GM18907 (cell line): ENCODE results near the gene HPSE2.
"Not testable (repeated sequence)": the region's sequence is repeated elsewhere in the genome, so short reads cannot be mapped to it uniquely, and the experiment has no call there.

Experiments
- ATAC-seq: cut with Tn5 transposase; IDR thresholded peaks from one replicate; pipeline ENCODE4 v1.9.1; 2021; ENCODE audit warnings: mild to moderate bottlenecking, moderate library complexity; ENCODE audit not compliant: unreplicated experiment

Gene HPSE2

DNA sequence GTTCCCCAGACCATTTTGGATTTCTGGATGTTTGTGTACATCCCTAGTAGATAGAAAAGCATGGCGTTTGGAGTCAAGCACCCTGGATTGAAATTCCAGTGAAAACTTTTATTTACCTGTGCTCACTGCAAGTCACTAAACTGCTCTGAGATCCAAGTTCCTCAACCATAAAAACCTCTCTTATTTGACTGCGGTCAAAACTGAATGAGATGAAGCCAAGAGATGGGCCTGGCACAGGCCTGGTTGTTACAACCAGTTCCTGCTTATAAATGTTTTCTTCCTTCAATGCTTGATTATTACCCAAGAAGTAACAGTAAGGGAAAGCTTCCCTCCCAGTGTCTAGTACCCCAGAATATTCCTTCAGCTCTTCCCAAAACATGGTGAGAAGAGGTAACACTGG, 718.0 kb downstream of the HPSE2 start:
- no peak for ATAC-seq

DNA sequence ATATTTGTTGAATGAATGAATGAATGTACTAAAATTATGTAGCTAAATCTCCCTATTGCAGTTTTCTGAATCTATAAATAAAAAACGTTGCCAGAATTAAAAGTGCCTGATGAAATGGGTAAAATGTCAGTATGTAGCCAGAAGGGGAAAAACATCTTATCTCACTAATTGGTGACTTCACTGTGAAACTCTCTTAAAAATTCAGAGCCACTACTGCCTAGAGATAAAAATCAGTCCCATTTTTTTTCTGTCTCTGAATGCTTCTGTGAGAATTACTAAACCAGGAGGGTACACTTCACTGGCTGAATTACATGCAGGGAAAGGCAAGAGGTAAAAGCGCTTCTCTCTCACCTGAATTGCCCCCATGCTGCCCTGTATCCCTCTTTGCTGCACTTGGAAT, 719.3 kb downstream of the HPSE2 start:
- ATAC-seq, result no peak

DNA sequence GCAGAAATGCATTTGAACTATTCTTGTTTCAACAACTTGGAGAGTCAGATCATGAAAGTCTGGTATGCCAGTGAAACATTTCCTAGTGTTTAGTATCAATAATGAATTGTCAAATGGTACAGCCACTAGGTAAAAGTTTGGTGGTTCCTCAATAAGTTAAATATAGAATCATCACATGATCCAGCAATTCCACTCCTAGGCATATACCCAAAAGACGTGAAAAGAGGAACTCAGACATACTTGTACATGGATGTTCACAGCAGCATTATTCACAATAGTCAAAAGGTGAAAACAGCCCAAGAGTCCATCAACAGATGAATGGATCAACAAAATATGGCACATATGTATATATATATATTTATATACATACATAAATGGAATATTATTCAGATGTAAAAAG, 721.9 kb downstream of the HPSE2 start:
- no peak for ATAC-seq

DNA sequence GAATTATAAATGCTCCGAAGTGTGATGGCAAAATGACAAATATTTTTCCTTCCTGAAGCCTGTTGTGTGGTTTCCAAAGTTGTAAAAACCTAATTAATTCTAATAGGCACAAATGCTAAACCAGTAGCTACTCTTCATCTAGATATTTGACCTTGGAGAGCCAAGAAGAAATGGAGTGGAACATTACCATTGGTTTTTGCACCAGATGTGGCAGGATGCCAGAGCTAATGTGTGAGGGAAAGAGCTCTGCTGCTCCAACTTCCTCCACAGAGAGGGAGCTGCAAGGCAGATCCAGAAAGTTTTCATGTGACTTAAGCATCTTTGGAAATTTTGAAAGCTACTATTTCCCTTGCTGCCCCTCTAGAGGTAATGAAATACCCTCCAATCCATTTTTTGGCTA, 723.8 kb downstream of the HPSE2 start:
- no peak for ATAC-seq

DNA sequence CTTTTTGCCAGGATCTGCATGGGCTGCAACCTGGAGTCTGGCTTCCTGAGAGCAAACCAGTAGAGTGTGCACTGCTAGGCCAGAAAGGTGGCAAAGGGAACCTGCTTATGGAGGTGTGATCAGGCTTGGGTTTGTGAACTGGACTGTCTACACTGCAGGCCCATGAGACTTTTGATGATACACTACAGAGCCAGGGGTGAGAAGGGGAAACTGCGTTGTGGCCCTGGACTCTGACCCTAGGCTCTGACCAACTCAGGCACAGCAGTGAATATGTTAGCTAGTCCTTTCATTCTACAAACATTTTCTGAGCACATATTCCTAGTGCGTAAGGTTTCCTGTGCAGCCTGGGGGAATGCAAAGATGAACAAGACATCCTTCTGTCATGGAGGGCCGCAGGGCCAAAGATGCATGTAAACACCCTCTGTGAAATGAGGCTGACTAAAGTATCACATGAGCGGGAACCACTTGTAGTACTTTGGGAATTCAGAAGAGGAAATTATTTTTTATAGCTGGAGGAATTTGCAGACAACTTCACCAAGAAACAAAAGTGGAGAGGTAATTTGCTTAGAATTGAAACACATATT, 725.1 kb downstream of the HPSE2 start:
- no peak for ATAC-seq

DNA sequence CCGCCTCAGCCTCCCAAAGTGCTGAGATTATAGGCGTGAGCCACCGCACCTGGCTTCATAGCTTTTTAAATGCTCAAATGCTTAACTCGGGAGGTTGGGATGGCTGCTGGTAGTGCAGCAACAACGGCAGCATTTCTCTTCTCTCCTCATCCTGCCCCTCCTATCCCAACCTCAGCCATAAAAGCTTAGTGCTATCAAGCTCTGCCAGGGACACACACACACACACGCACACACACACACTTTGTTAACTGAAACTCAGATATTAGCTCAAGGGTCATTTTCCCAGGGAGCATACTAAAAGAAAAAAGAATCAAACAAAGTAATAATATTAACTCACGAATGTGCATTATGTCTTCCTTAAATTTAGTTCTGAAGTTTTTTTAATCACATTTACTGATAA, 725.9 kb downstream of the HPSE2 start:
- no peak for ATAC-seq

DNA sequence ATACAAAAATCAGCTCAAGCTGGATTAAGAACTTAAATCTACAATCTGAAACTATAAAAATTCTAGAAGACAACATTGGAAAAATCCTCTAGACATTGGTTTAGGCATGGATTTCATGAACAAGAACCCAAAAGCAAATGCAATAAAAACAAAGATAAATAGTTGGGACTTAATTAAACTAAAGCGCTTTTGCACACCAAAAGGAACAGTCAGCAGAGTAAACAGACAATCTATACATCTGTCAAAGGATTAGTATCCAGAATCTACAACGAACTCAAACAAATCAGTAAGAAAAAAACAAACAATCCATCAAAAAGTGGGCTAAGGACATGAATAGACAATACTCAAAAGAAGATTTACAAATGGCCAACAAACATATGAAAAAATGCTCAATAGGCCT, 733.1 kb downstream of the HPSE2 start:
- ATAC-seq, result not testable (repeated sequence)

DNA sequence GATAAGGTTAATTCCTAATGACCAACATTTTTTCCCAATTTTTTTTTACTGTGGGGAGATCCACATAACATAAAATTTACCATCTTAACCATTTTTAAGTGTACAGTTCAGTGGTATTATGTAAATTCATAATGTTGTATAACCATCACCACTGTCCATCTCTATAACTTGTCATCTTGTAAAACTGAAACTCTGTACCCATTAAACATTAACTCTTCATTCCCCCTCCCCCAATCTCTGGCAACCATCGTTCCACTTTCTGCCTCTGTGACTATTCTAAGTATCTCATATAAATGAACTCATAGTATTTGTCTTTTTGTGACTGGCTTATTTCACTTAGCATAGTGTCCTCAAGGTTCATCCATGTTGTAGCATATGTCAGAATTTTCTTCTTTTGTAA, 742.9 kb downstream of the HPSE2 start:
- ATAC-seq, result peak; percentile 74

DNA sequence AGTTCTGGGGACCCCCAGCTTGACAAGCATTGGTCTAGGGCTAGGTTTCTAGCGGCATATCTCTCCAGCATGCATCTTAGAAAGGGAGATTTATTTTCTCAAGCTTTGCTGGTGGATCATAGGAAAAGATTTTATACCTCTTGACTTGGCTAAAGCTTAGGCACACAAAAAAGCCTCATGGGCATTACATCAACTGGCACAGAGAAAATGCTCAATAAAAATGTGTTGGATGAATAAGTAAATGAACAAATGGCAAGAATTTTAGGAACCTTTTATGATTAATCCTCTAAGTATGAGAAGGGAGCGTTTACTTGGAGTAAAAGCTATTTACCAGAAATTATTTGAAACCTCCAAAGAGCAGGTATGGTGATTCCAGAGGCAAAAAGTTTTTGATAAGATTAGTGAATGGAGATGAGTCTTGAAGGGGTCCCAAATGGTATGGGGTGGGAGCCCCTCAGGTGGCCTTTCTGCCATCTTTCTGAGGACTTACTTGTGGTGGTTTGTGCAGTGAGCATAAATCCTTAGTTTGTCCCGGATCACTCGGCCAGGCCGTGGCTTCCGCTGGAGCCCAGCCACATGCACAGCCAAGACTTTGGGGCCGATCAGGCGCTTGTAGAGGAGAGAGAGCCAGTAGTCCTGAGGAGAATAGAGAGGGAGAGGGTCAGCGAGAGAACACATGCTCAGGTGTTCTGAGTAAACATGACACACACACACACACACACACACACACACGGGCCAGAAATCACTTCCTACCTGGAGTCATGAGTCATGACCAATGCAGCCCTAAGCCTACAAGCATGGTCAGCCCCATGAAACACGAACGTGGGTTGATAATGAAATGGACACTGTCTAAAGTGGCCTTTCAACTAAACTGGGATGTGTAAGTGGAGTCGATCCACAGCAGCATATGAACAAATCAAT, 745.8 kb downstream of the HPSE2 start:
- no peak for ATAC-seq

DNA sequence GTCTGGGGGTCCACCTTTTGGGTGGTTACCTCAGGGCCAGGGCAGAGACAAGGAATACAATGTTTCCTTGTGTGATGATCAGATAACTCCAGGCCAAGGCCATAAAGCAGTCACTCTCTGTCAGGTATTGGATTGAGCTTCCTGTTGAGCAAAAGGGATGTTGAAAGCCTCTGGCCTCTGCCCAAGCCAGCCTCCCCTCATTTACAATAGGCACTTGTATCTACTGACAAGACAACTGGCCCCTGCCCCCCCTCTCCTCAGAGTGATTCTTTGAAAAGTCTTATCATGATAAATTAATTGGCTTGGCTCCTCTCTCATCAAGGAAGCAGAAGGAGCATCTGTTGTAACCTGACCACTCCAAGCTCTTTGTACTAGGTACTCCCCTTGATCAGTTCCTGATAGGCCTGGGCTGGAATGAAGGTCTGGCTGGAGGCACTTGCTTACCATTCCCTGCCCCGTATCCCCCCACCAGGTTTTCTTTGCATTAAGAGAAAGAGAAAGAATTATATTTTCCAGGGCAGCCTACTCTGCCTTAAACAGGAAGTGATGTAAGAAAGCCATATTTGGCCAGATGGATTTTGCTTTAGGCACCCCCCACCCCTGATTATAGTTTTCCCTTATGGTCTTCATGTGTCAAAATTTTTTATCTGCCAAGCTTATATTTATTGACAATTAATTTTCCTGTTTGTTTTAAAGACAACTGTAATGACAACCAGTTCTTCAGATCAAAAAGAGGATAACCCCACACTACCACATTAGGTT, 746.8 kb downstream of the HPSE2 start:
- no peak for ATAC-seq

DNA sequence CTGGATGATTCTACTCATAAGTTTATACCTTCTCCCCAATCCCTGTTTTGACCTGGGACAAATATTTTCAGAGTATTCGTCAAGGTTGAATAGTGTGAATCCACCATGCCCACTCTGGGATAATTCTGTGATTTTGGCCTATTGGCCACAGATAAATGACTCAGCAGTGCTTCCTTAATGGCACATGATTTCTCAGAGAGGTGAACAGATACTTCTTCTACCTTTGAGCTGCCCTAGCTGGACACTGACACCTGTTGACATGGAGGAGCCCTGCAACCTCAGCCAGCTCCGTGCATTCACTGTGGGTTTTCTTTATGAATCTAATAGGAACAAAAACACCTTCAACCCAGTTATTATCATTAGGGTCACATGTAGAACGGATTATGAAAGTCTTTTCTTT, 748.0 kb downstream of the HPSE2 start:
- no peak for ATAC-seq

DNA sequence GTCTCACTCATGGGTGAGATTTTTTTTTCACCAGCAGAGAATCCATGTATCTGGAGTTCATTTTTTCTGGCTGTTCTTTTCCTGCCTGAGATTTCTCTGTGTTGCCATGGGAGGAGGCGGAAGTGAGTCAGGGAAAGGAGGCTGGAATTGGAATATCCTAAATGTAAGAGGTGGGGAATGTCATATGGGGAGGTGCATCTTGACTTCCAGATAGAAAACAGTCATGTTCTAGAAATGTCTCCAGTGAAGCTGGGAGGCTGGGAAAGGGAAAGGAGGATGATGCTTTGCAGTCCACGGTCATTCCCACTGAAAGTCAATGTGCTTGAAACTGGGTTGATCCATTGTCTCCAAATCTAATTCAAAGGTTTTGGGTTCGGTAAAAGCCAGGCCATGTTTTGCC, 749.2 kb downstream of the HPSE2 start:
- no peak for ATAC-seq

DNA sequence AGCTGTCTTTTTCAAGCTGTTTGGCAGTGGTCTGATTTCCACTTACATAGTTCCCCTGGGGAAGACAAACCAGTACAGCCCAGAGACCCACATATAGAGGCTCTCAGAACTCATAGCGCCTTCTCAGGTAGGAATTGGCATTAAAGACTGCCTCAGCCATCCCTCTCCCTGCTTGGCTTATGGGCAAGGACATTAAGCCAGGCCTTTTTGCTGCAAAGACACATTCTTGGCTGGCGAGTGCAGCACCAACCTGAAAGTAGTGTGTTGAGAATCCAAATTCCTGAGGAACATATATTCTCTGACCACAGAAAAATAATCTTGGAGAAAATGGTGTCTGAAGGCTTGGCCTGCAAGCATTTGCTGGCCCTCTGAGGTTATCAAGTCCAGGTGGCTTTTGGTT, 749.7 kb downstream of the HPSE2 start:
- no peak for ATAC-seq

DNA sequence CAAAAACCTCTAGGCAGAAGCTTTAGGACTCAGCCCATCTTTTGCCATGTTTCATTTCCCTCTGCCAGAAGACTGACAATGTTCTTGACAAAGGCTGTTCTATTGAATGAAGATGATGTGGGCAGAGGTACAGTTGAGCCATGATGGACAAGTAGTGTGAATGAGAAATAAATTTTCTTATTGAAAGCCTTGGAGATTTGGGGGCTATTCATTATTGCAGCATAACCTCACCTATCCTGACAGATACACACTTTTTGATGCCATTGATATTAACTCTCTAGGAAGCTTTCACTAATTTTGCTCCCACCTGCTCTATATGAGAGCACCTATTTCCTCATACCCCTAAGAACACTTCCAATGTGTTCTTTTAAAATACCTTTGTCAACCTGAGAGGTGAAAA, 752.0 kb downstream of the HPSE2 start:
- ATAC-seq, result no peak

DNA sequence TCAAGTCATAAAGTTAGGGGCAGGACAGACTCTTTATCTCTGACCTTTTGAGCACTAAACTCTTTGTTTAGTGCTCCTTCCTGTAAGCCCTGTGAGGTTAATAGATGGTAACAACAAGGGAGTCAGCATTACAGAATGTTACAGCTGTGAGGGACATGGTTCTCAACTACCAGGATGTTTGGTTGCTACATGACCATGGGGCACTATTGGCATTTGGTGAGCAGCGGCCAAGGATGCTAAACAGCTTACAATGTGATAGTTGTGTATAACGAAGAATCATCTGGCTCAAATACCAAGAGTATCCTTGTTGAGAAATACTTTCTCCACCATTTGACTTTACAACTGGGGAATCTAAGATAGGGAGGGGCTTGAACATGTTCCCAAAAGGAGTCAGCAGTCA, 753.6 kb downstream of the HPSE2 start:
- ATAC-seq, result no peak

DNA sequence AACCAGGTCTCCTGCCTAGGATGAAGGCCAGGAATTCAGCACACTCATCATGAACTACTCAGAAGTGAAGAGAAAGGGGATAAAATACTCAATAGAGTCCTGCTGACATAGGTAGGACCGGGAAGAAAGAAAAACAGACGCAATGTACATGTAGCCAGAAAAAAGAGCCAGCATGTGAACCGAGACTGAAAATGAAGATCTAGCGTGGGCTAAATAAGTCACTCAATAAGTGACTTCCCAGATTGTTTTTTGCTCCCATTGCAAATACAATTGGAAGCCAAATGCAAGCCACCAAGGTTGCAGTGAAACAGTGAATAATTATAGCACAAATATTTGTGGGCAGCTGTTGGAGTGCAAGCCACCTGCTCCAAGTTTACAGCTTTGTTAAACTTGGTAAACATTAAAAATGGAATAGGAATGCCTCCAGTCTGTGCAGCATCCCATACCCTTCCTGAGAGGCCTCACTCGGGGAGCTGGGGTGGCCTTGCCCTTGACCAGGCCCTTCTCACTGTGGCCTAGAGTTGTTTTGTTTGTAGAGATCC, 754.2 kb downstream of the HPSE2 start:
- ATAC-seq, result no peak

DNA sequence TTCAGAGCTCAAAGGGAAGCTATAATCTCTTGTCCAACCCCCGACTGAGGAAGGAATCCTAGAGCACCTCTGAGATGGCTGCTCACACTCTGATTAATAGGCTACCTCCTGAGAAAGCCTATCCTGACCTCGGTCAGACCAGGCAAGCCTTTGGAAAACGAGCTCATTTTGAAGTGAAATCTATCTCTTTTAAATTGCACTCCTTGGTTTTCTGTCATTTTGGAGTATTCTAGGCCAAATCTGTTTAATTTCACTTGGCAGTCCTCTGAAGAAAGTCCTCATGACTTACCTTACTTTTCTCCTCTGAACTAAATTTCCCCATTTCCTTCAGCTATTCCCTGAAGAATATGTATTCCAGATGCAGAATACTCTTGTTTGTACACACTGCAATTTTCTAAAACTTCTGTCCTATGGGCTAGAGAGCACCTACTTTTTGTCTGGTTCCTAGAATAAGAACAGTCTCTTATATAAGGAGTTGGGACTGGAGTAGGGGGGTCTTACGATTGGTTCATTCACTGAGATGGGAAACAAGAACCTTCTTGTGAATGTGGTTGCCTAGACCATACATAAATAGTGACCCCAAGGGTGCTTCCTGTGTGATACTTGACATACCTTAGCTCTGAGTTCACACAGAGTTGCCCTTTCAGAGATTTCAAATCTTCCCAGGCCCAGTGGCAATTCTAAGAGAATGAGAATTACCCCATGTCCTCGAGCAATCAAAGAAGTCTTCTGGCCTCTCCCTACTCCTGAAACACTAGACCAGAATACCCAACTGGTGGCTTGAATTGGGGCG, 757.0 kb downstream of the HPSE2 start:
- no peak for ATAC-seq

DNA sequence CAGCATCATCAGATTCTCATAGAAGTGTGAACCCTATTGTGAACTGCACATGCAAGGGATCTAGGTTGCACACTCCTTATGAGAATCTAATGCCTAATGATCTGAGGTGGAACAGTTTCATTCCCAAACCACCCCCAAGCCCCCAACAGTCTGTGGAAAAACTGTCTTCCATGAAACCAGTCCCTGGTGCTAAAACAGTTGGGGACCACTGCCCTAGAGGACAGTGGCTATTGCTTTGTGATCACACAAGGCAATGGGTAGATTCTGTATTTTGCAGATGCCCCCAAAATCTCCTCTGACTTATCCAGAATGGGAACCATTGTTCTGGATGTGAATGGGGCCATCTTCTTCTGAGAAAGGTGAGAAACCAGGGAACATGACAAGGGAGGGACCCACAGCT, 757.8 kb downstream of the HPSE2 start:
- no peak for ATAC-seq

DNA sequence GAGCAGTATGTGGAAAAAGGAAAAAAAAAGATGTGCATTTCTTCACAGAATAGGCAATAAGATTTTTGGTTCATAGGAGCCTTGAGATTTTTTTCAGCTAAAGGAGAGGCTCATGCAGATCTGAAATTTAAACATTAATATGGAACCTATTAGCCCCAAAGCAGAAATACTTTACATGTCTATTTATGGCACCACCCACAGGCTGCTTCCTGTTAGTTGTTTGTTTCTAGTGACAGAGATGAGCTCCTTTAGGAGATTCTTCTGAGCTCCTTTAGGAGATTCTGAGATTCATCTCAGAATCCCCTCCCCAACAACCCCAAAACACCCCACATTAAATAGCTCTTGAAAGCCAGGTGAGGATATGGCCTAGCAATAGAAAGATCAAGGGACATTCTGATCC, 761.0 kb downstream of the HPSE2 start:
- no peak for ATAC-seq

DNA sequence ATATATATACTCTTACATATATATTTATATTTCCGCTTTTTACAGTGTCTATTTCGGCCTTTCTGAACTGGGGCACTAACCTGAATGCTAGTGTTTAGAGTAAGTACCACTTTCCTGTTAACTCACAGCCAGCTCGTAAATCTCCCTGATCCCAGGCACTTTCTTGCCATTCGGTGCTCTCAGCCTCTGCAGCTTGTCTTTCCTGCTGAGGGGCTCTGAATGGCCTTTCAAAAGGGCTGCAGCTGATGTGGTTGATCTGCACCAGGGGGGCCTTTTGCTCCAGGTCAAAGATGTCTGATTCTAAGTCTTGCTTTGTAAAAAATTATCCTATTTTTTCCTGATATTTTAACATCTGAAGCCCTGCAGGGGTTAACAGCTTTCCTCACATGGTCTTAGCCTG, 763.5 kb downstream of the HPSE2 start:
- no peak for ATAC-seq

DNA sequence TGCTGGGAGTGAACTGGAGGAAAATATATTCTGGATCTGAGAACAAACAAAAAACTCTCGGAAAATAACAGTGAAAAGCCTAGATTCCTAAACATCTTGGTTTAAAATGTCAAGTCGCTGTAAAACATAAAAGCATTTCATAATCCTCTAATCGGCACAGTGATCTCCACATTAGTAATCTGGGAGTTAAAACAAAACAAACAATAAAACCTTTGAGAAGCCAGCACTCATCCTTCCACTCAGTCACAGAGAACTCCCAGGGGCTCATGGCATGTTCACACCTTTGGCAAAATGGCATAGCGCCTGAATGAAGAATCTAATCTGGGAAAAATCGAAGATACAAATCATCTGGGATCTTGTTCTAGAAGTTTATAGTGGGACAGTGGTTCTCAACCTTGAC, 764.8 kb downstream of the HPSE2 start:
- ATAC-seq, result no peak
